Stimulated activated CD4-positive, alpha-beta T cell treated with anti-CD3 and anti-CD28 coated beads, Interleukin-4, amount 100 ng/mL, for 24 hours (primary cell): ENCODE data around the gene TPK1.
"Not testable (repeated sequence)": the region's sequence is repeated elsewhere in the genome, so short reads cannot be mapped to it uniquely, and the experiment has no call there.

ENCODE experiments used
- DNase-seq: peaks from one replicate; pipeline ENCODE4 v3.0.0-alpha.2; 2020

Gene TPK1

GRCh38 chr7:144459635-144460034 lies 376.2 kb downstream of the TPK1 start:
- no peak for DNase-seq

- DNase-seq = no peak
Observed at GRCh38 chr7:144455040-144455404, 380.8 kb downstream of the TPK1 start.

- DNase-seq = no peak
Observed at GRCh38 chr7:144454256-144455039, 381.4 kb downstream of the TPK1 start.

- DNase-seq = no peak
Observed at GRCh38 chr7:144452064-144452463, 383.8 kb downstream of the TPK1 start.

- no peak for DNase-seq
Observed at GRCh38 chr7:144445590-144445989, 390.3 kb downstream of the TPK1 start.

- DNase-seq = no peak
Observed at GRCh38 chr7:144439717-144440205, 396.1 kb downstream of the TPK1 start.

GRCh38 chr7:144438759-144439158 lies 397.1 kb downstream of the TPK1 start:
- DNase-seq = no peak

GRCh38 chr7:144437370-144438191 lies 398.3 kb downstream of the TPK1 start:
- peak; percentile 39 for DNase-seq

- DNase-seq = no peak
Observed at GRCh38 chr7:144436500-144436899, 399.4 kb downstream of the TPK1 start.

- DNase-seq = no peak
Observed at GRCh38 chr7:144428431-144428830, 407.4 kb downstream of the TPK1 start.

GRCh38 chr7:144427539-144427938 lies 408.3 kb downstream of the TPK1 start:
- DNase-seq = not testable (repeated sequence)

GRCh38 chr7:144418931-144419330 lies 416.9 kb downstream of the TPK1 start:
- DNase-seq = not testable (repeated sequence)

- DNase-seq = no peak
Observed at GRCh38 chr7:144416341-144416740, 419.5 kb downstream of the TPK1 start.

GRCh38 chr7:144415858-144416257 lies 420.0 kb downstream of the TPK1 start:
- no peak for DNase-seq

- no peak for DNase-seq
Observed at GRCh38 chr7:144414815-144415214, 421.0 kb downstream of the TPK1 start.

- DNase-seq = no peak
Observed at GRCh38 chr7:144410441-144410840, 425.4 kb downstream of the TPK1 start.

GRCh38 chr7:144408121-144408520 lies 427.7 kb downstream of the TPK1 start:
- DNase-seq = no peak

- DNase-seq = no peak
Observed at GRCh38 chr7:144407266-144407931, 428.5 kb downstream of the TPK1 start.

GRCh38 chr7:144404946-144405345 lies 430.9 kb downstream of the TPK1 start:
- no peak for DNase-seq

- DNase-seq = no peak
Observed at GRCh38 chr7:144403649-144404061, 432.2 kb downstream of the TPK1 start, which contains the start of gene NOBOX. TSS of gene NOBOX (minus strand) at chr7:144403693.

GRCh38 chr7:144403102-144403501 lies 432.8 kb downstream of the TPK1 start:
- no peak for DNase-seq
